Breast epithelium (tissue), 3 donors: ENCODE measurements around the gene HBG1.

Source experiments
- CTCF ChIP-seq, 3 donors: fragments of 450-650 bp; IDR thresholded peaks; one replicate each; pipeline ENCODE4 v1.5.1; 2016 to 2017; ENCODE audit warnings: antibody characterized with exemption in 3 of 3, mild to moderate bottlenecking in 3 of 3, moderate library complexity in 3 of 3
- POLR2A ChIP-seq: fragments of 450-650 bp; IDR thresholded peaks from one replicate; pipeline ENCODE4 v1.6.1; 2016; ENCODE audit warnings: antibody characterized with exemption, mild to moderate bottlenecking, moderate library complexity

GRCh38 chr11:5284637-5285036, 35.0 kb upstream of the HBG1 start:
- TF ChIP-seq CTCF (IDR thresholded peaks at IDR 0.05) = no peak
- TF ChIP-seq POLR2A = no peak
